ELR (cell line): ENCODE results near the gene GAS2.
A peak's percentile ranks its signal among the peaks of the same experiment; 100 is the strongest.
"Not testable (repeated sequence)": the region's sequence is repeated elsewhere in the genome, so short reads cannot be mapped to it uniquely, and the experiment has no call there.

ENCODE experiments used
- DNase-seq: peaks from one replicate; pipeline ENCODE4 v3.0.0-alpha.2; 2015; ENCODE audit warnings: low read depth

The GAS2 gene

DNA sequence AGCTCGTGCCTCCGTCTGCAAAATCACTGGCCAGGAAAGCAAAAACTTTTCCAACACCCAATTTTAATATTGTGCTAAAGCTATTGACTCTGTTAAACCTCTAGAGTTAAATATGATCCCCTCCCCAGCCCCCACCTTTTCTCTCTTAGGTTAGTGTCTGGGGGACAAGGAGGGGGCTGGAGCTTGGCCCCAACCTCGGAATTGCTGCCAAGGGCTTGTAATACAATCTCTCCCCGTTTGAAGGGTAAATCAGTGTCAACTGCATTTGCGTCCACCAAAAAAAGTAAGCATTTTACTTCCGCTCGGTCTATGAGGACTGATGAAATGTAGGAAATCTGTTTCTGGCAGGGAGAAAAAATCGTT is at the start of gene GAS2:
Gene GAS2 (plus strand): TSS at position 287 of the 363 bp plus-strand sequence. CDS start 8,259 bp downstream, outside the sequence.
- no peak for DNase-seq

DNA sequence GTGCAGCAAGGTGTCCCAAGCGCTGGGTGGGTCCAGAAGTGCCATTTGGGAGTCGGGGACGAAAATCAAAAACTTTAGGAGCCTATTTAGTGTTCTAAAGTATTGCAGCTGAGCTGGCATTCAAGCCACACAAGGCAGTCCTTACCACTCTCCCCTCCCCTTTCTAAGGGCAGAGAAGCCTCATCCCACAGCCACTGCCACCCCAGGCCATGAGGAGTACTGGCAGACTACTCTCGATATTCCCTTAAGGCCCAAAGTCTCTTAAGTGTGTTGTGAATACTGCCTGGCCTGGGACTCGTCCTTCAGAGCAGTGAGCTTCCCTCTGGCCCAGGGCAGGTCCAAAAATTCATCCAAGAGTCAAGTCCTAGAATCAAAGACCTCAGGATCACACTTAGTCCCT is 48.5 kb upstream of the GAS2 start:
- no peak for DNase-seq

DNA sequence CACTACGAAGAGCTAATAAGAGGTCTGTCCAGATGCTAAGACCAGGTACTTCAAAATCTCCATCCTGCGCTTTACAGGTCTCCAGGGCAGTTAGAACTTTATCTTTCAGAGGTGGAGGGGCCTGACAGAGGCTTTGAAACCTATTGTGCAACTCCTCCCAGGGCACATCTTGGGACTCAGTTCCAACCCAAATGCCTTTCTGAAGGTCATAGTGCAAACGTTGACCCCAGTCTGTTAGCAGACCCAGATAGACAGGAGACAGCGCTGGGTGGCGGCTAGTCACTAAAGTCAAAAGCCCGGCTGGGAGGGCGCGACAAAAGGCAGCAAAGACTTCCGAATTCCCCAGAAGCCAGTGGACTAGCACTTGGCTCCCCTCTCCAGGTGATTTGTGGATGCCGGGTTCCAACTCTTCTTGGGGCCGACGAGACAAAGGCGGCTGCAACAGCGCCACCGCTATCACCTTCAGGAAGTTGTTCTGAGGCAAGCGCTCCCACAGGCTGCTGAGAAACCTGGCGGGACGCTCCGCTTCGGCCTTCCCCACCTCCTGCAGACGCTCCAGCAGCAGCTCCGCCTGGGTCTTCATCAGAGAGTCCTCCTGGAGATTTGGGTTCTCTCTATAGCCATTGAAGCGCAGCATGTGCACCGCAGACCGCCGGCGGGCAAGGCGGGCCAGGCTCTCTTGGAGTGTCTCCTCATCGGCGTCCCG is 41.5 kb upstream of the GAS2 start:
- DNase-seq: peak; percentile 62

DNA sequence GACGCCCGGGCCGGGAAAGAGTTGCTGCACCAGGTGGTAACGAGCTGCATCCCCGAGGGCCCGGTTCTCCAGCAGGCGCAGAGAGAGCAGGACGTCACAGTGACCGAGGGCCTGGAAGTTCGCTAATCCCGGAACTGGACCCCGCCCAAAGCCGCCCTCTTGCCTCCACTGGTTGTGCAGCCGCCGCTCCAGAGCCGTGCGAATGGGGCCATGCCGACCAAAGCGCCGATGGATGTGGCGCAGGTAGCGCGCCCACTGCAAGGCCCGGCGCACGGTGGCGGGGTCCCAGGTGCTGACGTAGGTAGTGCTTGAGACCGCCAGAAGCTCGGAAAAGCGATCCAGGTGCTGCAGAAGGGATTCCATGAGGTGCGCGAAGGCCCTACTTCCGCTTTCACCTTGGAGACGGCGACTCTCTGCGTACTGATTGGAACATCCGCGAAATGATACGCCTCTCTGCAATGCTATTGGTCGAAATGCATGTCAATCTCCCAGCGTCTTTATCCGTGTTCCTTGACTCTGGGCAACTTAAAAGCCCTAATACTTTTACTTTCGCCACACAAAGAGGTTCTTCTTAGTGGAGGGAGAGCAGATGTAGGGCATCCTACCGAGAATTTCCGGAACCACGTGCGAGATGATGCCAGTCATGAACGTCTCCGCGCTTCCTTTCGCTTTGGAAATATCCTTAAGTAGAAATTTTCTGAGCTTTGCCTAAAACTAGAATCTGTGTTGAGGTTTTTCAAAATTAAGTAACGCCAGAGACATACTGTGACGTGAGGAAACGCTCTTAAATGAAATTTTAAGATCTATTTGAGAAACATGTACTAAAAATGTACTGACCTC is 40.7 kb upstream of the GAS2 start, which contains the start of gene FANCF:
Gene FANCF (minus strand): TSS at position 376 of the 840 bp plus-strand sequence. CDS start 13 bp downstream, at position 363.
- DNase-seq: peak; percentile 96

DNA sequence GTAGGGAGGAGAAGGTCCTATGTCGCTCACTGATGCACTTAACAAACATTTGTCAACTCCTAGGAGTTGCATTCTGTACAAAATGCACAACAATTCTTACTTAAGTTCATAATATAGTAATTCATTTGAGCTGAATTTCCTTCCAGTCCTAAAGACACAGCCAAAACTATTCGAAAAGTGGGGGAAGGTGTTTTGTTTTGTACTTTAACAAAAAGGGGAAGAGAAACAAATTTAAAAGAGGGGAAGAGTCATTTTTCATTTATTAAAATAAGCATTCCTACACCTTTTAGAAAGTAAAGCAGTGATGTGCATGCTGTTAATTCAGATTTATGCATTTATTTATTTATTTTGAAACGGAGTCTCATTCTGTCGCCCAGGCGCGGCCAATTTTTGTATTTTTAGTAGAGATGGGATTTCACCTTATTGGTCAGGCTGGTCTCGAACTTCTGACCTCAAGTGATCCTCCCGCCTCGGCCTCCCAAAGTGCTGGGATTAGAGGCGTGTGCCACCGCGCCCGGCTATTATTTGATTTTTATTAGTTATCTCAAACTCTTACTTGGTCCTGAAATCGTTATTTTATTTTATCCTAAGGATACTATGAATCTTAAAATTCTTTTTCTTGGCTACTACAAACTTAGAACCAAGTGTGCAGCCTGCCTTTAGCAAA is 39.7 kb upstream of the GAS2 start:
- DNase-seq: no peak

DNA sequence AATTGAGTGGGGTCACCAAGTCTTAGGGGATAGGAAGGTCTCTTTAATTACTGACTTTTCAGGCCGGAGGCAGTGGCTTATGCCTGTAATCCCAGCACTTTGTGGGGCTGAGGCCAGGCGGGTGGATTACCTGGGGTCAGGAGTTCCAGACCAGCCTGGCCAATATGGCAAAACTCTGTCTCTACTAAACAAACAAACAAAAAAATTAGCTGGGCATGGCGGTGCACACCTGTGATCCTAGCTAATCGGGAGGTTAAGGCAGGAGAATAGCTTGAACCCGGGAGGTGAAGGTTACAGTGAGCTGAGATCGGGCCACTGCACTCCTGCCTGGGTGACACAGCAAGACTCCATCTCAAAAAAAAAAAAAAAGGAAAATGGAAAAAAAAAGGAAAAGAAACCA is 39.0 kb upstream of the GAS2 start:
- DNase-seq: no peak

DNA sequence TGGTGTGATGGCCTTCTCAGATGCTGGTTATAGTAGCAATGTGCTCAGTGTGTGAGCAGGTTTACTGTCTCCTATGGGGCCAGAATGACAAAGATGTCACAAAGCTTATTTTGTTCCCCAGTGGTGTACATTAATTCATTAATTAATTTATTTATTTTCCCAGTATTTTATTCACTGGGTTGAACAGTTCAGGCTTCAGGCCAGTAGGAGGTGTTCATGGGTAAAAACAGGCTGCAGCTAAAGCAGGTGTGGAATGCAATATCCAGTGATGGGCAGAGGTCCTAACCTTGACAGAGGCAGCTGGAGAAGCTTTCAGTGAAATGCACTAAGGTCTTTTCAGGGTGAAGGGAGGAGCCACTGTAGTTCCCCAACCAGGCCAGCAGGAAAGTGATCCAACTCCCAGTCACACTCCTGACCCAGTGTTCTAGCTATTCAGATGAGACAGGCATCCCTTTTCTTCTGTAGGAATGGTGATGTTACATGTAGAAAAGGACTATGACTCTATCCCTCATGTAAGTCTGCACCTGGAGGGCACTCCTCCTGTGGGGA is 33.0 kb upstream of the GAS2 start:
- no peak for DNase-seq

DNA sequence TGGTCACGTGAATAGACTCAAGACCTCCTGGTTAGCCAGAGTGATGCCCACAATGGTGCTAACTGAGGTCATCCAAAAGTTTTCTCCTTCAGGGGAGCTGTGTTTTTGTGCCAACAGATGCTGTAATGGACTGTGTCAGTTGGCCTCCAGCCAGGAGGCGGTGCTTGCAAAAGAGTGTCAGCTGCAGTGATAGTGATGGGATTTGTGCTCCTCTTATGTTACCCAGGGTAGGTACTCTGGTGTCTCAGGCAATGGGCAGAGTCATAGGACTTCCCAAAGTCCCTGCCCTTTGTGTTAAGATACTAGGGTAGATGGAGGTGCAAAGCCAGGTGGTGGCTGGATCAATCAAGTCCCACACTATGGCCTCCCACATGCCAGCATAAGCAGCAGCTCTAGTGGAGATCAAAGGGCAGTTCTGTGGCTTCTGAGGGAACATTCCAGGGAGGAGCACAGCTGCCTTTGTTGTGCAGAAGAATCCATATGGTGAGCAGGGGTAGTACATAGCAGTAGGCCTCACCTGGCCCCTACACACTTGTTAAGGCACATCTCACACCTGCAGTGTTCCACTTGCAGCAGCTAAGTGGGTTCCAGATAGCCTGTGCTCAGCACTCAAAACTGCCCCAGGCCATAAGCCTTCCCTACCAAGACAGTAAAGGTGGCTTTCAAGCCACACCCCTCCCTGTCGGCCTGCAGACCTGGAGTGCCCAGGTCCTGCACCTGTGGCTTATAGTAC is 31.3 kb upstream of the GAS2 start:
- DNase-seq: no peak

DNA sequence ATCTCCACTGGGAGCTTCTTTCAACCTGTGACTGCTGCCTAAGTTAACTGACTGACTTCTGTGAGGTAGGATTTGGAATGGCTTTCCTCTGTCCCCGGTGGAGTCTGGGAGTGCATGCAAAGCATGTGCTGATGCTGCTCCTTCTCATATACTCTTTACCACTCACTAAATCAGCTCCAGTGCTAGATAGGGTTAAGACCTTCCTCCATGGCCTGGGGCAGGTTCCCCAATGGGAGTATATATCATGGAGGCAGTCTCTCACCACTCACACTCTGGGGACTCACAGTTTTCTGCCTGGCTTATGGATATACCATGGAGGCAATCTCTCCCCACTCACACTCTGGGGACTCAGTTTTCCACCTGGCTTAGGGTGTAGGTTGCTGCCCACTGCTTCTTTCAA is 30.7 kb upstream of the GAS2 start:
- no peak for DNase-seq

DNA sequence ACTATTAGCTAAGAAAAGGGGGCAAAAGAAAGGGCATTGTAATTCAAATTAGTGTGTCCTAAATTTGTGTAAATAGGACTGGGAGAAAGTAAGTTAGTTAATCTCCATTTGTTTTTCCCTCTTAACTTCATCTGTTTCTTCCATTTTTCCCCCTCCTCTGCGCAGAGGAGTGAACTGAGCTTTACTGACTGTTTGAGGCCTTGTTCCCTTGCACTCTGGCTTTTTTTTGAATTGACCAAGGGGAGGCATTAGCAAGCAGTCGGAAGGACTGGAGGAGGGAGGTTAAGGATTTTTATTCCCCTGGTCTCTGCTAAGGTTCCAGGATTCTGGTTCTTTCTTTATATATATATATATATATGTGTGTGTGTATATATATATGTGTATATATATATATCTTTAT is 25.5 kb upstream of the GAS2 start:
- no peak for DNase-seq

DNA sequence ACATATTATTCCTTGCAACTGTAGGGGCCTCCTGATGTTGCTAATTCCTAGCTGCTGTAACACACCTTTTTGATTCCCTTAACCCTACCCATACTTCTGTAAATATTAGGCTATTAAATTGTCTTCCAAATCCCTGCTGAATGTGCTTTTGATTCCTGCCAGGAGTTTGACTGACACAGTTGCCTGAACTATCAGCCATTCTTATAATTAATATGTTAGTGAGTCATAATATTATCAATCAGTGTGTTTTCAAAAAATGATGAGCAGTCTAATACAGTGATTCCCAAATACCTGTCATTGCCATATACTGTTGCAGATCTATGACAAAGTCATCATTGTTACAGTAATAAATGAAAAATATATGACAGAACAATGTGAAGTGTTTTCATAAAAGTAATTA is 24.9 kb upstream of the GAS2 start:
- DNase-seq: no peak

DNA sequence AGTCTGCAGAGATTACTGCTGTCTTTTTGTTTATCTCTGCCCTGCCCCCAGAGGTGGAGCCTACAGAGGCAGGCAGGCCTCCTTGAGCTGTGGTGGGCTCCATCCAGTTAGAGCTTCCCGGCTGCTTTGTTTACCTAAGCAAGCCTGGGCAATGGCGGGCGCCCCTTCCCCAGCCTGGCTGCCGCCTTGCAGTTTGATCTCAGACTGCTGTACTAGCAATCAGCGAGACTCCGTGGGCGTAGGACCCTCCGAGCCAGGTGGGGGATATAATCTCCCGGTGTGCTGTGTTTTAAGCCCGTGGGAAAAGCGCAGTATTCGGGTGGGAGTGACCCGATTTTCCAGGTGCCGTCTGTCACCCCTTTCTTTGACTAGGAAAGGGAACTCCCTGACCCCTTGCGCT is 14.1 kb upstream of the GAS2 start:
- not testable (repeated sequence) for DNase-seq

DNA sequence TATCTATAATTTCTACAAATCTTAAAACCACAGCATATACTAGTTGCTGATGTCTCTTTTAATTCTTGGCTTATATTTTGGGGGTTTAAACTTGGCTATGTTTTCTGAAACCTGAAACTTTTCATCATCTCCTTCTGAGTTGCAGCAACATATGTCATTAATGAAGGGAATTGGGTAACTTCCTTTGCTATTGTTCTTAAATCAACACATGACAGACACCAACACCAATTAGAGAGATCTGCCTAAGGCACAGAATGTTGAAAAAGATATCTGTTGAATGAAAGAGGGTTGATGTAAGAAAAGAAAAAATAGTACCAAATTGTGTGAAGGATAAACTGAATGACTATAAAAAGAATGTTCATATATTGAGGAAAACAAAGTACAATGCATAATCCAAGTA is 10.3 kb upstream of the GAS2 start:
- DNase-seq: no peak

DNA sequence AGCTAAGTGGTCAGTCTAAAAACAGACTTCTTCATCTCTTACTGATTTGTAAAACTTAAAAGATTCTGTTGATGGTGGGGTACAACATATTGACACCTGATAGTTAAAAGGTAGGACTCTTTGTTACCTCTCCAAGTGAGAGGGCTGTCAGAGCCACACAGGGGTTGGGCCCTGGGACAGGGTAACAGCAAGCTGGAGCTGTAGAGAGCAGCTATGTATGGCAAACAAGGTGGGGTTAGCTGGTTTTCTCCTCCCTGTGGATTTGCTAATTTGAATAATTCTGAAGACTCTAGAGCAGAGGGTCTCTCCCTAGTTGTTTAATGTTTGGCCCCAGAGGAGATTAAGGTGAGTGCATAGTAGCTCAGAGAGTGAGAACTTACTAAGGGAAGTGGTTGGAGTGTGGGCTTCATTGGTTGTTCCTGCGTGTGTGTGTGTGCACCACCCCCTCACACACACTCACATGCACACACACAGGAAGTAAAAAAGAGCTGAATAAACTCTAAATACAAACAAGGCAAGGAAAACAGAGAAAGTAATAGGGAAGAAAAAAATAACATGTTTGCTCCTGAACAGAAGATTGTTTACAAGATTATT is 9.2 kb upstream of the GAS2 start:
- no peak for DNase-seq

DNA sequence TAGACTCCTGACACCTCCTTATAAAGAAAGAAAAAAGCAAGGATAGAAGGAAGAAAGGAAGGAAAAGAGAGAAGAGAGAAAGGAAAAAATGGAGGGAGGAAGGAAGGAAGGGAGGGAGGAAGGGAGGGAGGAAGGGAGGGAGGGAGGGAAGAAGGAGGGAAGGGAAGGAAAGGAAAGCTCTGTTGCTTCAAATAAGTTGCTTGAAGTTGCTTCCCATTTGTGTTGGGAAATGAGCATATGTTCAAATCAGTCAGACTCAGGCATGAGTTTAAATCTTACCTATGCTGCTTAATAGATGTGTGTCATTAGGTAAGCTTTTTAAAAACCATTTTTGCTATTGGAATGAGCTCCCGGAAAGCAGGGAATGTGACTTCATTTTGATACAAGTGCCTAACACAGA is 6.6 kb upstream of the GAS2 start:
- DNase-seq: no peak

DNA sequence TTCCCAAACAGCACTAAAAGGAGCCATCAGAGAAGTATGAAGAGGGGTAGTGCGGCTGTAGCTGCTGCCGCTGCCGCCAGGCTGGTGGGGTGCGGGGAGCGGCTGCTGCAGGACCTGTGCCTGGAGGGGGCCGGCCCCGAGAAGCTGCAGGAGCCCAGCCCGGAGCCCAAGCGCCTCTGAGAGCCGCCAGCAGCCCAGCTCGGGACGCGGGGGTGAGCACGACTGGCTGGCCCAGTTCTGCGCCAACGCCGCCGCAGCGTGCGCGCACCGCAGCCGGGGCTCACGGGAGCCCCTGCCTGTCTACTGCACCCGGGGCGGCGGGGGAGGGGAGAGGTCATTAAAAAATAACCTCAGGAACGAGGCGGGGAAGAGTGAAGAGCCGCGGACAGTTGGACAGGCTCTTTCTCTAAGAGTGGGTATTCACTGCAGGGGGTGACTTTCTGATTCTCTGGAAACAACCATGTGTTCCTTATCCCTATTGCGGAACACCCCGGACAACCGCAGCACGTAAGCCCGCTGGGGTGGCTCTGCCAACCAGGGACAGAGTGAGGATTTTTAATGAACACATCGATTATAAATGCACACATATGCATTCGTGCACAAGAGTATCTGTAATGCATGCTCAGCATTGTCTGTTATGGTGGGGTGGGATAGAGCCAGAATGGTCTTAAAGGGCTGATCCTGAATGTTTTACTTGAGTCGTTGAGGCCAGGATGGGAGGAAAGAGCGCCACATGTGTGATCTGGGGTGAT is 453 bp downstream of the GAS2 start:
- DNase-seq: no peak

DNA sequence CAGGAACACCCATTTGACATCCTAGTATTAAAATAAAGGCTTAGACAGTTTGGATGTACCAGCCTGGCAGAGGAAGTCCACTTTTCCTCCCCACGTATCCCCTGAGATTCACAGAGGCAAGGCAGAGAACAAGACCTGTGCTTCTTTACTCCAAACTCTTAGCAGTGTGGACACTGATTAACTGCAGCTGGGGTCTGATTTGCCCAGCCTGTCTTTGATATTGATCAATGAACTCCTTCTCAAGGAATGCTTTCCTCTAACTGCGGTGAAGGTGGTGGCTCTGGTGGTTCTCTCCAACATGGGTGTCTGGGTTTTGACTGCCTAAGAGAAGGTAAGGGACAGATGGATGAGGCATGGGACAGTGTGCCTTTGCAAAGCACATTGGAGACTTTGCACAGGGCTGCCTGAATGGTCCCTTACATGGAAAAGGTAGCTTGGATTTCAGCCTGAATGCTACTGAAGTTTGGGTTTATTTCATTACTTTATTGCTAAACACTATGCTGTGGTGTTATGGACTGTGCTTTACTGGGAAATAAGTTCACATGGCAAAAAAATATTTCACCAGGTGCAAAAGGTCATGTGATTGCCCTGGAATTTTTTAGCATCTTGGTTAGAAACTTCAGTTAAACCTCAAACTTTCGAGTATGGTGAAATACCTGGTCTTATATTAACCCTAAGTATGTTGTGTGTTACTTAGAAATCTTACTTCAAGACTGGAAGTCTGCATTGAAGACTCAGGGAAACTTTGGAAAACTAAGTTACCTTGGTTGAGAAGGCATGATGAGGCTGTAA is 1.8 kb downstream of the GAS2 start:
- no peak for DNase-seq

DNA sequence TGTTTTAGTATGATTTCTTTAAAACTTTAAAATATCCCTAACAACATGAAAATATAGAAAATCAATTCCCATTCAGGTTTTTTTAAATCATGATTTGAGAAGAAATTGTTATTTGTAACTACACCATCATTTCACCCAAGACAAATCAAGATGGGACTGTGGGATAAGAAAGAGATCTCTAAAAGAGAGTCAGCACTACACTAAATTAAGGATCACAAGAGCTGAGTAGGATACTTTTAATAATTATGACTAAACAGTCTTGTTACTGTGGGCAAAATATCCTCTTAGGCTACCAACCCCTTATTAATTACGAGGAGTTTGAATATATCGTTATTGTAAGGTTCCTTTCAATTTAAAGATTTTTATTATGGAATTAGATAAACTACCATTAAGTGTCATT is 3.0 kb downstream of the GAS2 start:
- no peak for DNase-seq

DNA sequence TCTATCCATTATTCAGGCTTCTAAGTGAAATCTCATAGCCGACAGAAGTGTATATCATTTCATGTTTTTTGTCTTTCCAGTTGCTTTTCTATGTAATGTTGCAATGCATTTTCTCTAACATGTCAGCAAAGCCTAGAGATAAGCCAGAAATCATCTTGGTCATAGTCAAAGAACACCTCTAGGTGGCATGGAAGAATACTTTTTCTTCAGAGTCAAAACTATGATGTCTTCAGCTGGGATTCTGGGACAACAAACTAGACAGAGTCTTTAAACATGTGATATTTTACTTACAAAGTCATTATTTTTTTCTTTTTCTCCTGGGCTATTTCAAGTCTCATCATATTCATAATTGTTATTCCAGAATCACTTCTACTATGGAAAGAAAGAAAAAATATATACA is 4.4 kb downstream of the GAS2 start:
- DNase-seq: peak; percentile 30

DNA sequence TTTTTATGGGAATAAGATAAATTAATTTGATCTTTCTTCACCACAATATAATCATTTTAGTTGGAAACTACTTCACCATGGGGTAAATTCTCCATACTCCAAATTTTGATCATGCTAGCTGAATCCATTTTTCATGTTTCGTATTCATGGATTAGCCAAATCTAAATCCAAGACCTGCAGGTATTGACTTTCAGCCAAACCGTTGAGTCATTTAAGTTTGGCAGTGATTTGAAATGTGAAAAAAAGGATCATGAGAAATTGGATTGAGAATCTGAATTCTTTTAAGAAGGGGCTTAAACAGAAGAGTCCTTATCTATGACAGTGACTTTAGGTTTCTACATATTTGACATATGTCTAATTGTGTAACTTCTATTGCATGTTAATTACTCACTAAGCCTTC is 5.3 kb downstream of the GAS2 start:
- DNase-seq: no peak
